Gastroesophageal sphincter (tissue), 3 donors: ENCODE data around the gene AGAP3.

ENCODE experiments used
- CTCF ChIP-seq, 4 experiments: fragments of 200-600 bp in 2 of 4; fragments of 450-650 bp in 2 of 4; sonication (generic) in 1 of 4; IDR thresholded peaks; one replicate each; pipeline ENCODE4 v1.5.1; 2017 to 2019; ENCODE audit warnings: antibody characterized with exemption in 4 of 4, mild to moderate bottlenecking in 2 of 4, moderate library complexity in 2 of 4
- POLR2A ChIP-seq, 2 donors: fragments of 450-650 bp; IDR thresholded peaks; one replicate each; pipeline ENCODE4 v1.6.1; 2017; ENCODE audit warnings: antibody characterized with exemption in 2 of 2, mild to moderate bottlenecking in 2 of 2, moderate library complexity in 1 of 2
- POLR2AphosphoS5 ChIP-seq: sonication (generic); formaldehyde crosslinking; IDR thresholded peaks from one replicate; pipeline ENCODE4 v1.6.1; 2017; ENCODE audit warnings: antibody characterized with exemption

- TF ChIP-seq CTCF (IDR thresholded peaks at IDR 0.05): no peak
- no peak for TF ChIP-seq POLR2AphosphoS5
- no peak for TF ChIP-seq POLR2A (IDR thresholded peaks at IDR 0.05)
These were observed 21.6 kb downstream of the AGAP3 start for GRCh38 chr7:151107882-151108281.
